ENCODE measurements around the gene CTPS1. TPM values are rescaled to one million over a fixed set of nuclear protein-coding genes. Genes with fewer than 3 reads are reported as not detected.

CTPS1 gene
- total RNA-seq, 1 experiment from 2014 or later, result 25.6 TPM

- DNase-seq (ENCODE audit: low read depth), result no peak
Measured at GRCh38 chr1:41024953-41025352, 45.5 kb downstream of the CTPS1 start.

GRCh38 chr1:41025979-41026819, 46.7 kb downstream of the CTPS1 start:
- no peak for DNase-seq (ENCODE audit: low read depth)

- DNase-seq (ENCODE audit: low read depth), result no peak
Measured at GRCh38 chr1:41028034-41028642, 48.6 kb downstream of the CTPS1 start.

GRCh38 chr1:41030872-41031616, 51.5 kb downstream of the CTPS1 start:
- no peak for DNase-seq (ENCODE audit: low read depth)

GRCh38 chr1:41032147-41032546, 52.7 kb downstream of the CTPS1 start:
- DNase-seq (ENCODE audit: low read depth), result no peak

GRCh38 chr1:41033272-41033671, 53.8 kb downstream of the CTPS1 start:
- no peak for DNase-seq (ENCODE audit: low read depth)

- no peak for DNase-seq (ENCODE audit: low read depth)
Measured at GRCh38 chr1:41037116-41037903, 57.8 kb downstream of the CTPS1 start.

- DNase-seq (ENCODE audit: low read depth), result no peak
Measured at GRCh38 chr1:41038110-41038509, 58.6 kb downstream of the CTPS1 start.

- no peak for DNase-seq (ENCODE audit: low read depth)
Measured at GRCh38 chr1:41041614-41042270, 62.2 kb downstream of the CTPS1 start.

- no peak for DNase-seq (ENCODE audit: low read depth)
Measured at GRCh38 chr1:41044187-41044586, 64.7 kb downstream of the CTPS1 start.

GRCh38 chr1:41045740-41046139, 66.2 kb downstream of the CTPS1 start:
- DNase-seq (ENCODE audit: low read depth), result no peak

- DNase-seq (ENCODE audit: low read depth), result no peak
Measured at GRCh38 chr1:41046347-41046775, 66.9 kb downstream of the CTPS1 start.

GRCh38 chr1:41048540-41048939, 69.0 kb downstream of the CTPS1 start:
- no peak for DNase-seq (ENCODE audit: low read depth)

- no peak for DNase-seq (ENCODE audit: low read depth)
Measured at GRCh38 chr1:41051022-41051421, 71.5 kb downstream of the CTPS1 start.

GRCh38 chr1:41053316-41053715, 73.8 kb downstream of the CTPS1 start:
- no peak for DNase-seq (ENCODE audit: low read depth)

- no peak for DNase-seq (ENCODE audit: low read depth)
Measured at GRCh38 chr1:41056907-41057306, 77.4 kb downstream of the CTPS1 start.

Other genes with a start within 250 kb of the CTPS1 start
- not detected in 2 replicates for gene KCNQ4, start 195.9 kb upstream of the CTPS1 start, total RNA-seq (2014; rRNA removed; shearing (Covaris generic))
- 0.72 and 1.1 TPM in 2 replicates for gene CITED4, start 117.3 kb upstream of the CTPS1 start, total RNA-seq (2014; rRNA removed; shearing (Covaris generic))
- 0.12 TPM in 1 of 2 replicates, not detected in the other for gene SLFNL1, start 42.0 kb downstream of the CTPS1 start, total RNA-seq (2014; rRNA removed; shearing (Covaris generic))

Data from RPMI7951 (cell line).